Measurements from ENCODE around the gene DOCK2. TPM values are rescaled to one million over a fixed set of nuclear protein-coding genes. Genes with fewer than 3 reads are reported as not detected.

The DOCK2 gene
- total and polyA plus RNA-seq, 4 donors, result 1.6 to 53.7 (median 21.6) TPM

DNA sequence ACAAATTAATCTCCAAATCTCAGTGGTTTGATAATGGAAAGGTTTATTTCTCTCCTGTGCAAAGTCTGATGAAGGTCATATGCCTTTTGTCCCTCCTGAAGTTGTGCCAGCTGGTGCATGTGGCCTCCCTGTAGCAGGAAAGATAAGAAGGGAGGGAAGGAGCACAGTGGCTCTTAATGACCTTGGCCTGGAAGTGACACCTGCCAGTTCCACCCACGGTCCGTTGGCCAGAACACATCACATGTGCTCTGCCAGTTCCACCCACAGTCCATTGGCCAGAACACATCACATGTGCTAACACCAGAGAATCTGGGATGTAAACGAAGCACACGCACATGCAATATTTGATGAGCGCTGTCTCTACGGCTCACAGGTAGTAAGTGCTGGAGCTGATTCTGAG is 130.9 kb downstream of the DOCK2 start:
- Histone ChIP-seq H3K36me3 (ENCODE audit: control insufficient read depth in 1 of 2, insufficient read depth in 2 of 2, low read length in 1 of 2) (no peaks in the 10 kb centered on the region), H3K4me1 (ENCODE audit: control insufficient read depth in 1 of 2, insufficient read depth in 2 of 2, low read length in 2 of 2) (no peaks in the 10 kb centered on the region), H3K9me3 (ENCODE audit: control insufficient read depth, low read length) (peaks cover 1% of the 10 kb centered on the region), H3K27ac (ENCODE audit: low read depth in 1 of 2, low read length in 2 of 2) (no peak overlapping the region), H3K4me3 (ENCODE audit: low read length in 2 of 2) (no peak overlapping the region), H3K27me3 (ENCODE audit: control insufficient read depth in 1 of 2, insufficient read depth in 2 of 2, low read length in 1 of 2) (no peaks in the 10 kb centered on the region)
- 58 to 65% methylated on average over 6 of the region's 6 CpGs for WGBS, 2 donors
- ATAC-seq (ENCODE audit: low FRiP score) (no peak), DNase-seq (no peak)
- intact Hi-C loops (cut with DNase I), result no loop called here

DNA sequence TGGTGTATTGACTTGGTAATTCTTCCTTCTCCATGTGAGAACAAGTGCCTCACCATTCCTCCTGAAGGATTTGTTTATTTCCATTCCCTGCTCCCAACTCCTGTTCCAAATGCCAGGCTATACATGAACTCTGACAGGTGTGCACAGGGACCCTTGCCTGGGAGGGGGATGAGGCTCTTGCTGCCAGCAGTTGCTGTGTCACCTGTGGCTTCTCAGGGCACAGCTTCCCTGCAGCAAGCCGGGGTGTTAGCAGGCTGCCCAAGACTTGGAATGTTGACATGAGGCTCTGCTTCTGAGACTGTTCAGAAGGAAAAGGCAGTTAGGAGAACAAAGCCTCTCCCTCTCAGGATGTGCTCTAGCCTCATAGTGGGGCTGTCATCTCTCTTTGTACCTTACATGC is 131.3 kb downstream of the DOCK2 start:
- no peak for ATAC-seq (ENCODE audit: low FRiP score)
- 45 to 57% methylated on average over 1 of the region's 1 CpG for WGBS, 2 donors
- Histone ChIP-seq H3K9me3 (ENCODE audit: control insufficient read depth, low read length) (peaks cover 1% of the 10 kb centered on the region), H3K4me3 (ENCODE audit: low read length in 2 of 2) (no peak overlapping the region), H3K36me3 (ENCODE audit: control insufficient read depth in 1 of 2, insufficient read depth in 2 of 2, low read length in 1 of 2) (no peaks in the 10 kb centered on the region), H3K27ac (ENCODE audit: low read depth in 1 of 2, low read length in 2 of 2) (no peak overlapping the region), H3K27me3 (ENCODE audit: control insufficient read depth in 1 of 2, insufficient read depth in 2 of 2, low read length in 1 of 2) (no peaks in the 10 kb centered on the region), H3K4me1 (ENCODE audit: control insufficient read depth in 1 of 2, insufficient read depth in 2 of 2, low read length in 2 of 2) (no peaks in the 10 kb centered on the region)
- intact Hi-C loops (cut with DNase I), result no loop called here
- DNase-seq, result no peak

DNA sequence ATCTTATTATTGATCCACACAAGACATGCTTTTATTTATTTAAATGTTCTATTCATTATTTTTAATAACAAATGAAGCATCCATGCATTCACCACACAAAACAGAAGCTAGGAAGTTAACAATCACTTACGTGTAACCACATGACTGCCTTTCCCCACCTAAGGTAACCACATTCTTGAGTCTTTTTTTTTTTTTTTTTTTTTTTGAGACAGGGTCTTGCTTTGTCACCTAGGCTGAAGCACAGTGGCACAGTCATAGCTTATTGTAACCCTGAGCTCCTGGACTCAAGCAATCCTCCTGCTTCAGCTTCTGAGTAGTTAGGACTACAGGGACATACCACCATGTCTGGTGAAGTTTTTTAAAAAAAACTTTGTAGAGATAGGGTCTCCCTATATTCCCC is 133.0 kb downstream of the DOCK2 start:
- Histone ChIP-seq H3K27ac (ENCODE audit: low read depth in 1 of 2, low read length in 2 of 2) (no peak overlapping the region), H3K4me3 (ENCODE audit: low read length in 2 of 2) (no peak overlapping the region), H3K27me3 (ENCODE audit: control insufficient read depth in 1 of 2, insufficient read depth in 2 of 2, low read length in 1 of 2) (no peaks in the 10 kb centered on the region), H3K36me3 (ENCODE audit: control insufficient read depth in 1 of 2, insufficient read depth in 2 of 2, low read length in 1 of 2) (no peaks in the 10 kb centered on the region), H3K4me1 (ENCODE audit: control insufficient read depth in 1 of 2, insufficient read depth in 2 of 2, low read length in 2 of 2) (no peaks in the 10 kb centered on the region), H3K9me3 (ENCODE audit: control insufficient read depth, low read length) (peaks cover under 1% of the 10 kb centered on the region)
- intact Hi-C loops (cut with DNase I), result no loop called here
- WGBS, 2 donors, result 61 to 70% methylated on average over 1 of the region's 1 CpG
- DNase-seq, result no peak
- no peak for ATAC-seq (ENCODE audit: low FRiP score)

DNA sequence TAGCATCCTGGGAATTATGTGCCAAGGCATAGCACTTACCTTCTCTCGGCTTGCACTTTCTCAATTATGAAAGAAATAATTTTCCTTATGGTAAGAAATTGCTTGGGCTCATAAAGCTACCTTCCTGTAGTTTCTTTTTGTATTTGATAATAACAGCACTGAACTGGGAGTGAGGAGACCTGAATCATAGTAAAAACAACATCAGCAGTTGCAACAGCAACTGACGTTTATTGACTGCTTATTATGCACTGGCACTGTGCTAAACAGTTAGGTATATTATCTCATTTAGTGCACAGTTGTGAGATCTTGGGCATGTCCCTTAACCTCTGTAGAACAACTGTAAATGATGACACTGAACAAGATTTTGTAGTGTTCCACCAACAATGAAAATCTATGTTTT is 135.2 kb downstream of the DOCK2 start:
- ATAC-seq (ENCODE audit: low FRiP score), result no peak
- 72 to 76% methylated on average over 2 of the region's 2 CpGs for WGBS, 2 donors
- Histone ChIP-seq H3K27ac (ENCODE audit: low read depth in 1 of 2, low read length in 2 of 2) (no peak overlapping the region), H3K27me3 (ENCODE audit: control insufficient read depth in 1 of 2, insufficient read depth in 2 of 2, low read length in 1 of 2) (no peaks in the 10 kb centered on the region), H3K36me3 (ENCODE audit: control insufficient read depth in 1 of 2, insufficient read depth in 2 of 2, low read length in 1 of 2) (no peaks in the 10 kb centered on the region), H3K9me3 (ENCODE audit: control insufficient read depth, low read length) (peaks cover 3% of the 10 kb centered on the region), H3K4me1 (ENCODE audit: control insufficient read depth in 1 of 2, insufficient read depth in 2 of 2, low read length in 2 of 2) (no peaks in the 10 kb centered on the region), H3K4me3 (ENCODE audit: low read length in 2 of 2) (no peak overlapping the region)
- intact Hi-C loops (cut with DNase I), result no loop called here
- no peak for DNase-seq

DNA sequence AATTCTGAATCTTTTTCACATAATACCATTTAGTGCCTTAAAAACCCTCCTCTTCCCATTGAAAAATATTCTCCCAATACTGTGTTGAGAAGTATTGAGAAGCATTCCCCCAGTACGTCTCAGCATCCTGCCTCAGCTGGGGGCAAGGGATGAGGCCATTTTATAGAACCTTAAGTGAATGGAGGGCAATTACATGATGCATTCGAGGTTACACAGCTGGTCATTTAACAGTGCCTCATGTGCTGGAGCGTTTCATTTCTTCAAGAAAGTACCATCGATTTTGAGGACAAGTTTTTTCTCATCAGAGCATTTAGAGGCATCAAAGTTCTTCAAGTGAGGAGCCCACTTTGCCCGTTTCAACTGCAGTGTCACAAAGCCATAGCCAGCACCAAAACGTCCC is 135.6 kb downstream of the DOCK2 start:
- intact Hi-C loops (cut with DNase I), result no loop called here
- Histone ChIP-seq H3K27me3 (ENCODE audit: control insufficient read depth in 1 of 2, insufficient read depth in 2 of 2, low read length in 1 of 2) (no peaks in the 10 kb centered on the region), H3K4me3 (ENCODE audit: low read length in 2 of 2) (no peak overlapping the region), H3K9me3 (ENCODE audit: control insufficient read depth, low read length) (peaks cover 3% of the 10 kb centered on the region), H3K4me1 (ENCODE audit: control insufficient read depth in 1 of 2, insufficient read depth in 2 of 2, low read length in 2 of 2) (no peaks in the 10 kb centered on the region), H3K27ac (ENCODE audit: low read depth in 1 of 2, low read length in 2 of 2) (no peak overlapping the region), H3K36me3 (ENCODE audit: control insufficient read depth in 1 of 2, insufficient read depth in 2 of 2, low read length in 1 of 2) (no peaks in the 10 kb centered on the region)
- ATAC-seq (ENCODE audit: low FRiP score) (no peak), DNase-seq (no peak)
- WGBS, 2 donors, result 53 to 55% methylated on average over 6 of the region's 6 CpGs

DNA sequence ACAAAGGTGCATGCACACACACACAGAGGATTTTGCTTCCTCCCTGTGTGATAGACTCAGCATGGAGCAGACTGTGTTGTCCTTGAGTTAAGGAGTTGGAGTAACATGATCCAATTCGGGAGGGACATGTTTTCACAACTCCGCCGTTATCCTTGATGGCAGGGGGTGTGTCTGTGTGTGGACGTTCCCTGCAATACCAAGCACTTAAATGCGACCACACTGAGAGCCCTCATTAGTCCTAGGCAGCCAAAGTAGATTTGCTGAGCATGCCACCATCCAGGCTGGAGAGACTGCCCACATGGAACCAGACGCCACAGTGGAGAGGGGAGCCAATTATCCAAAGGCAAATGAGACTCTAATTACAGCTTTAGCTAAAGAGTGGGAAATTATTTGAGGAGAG is 140.1 kb downstream of the DOCK2 start:
- intact Hi-C loops (cut with DNase I), result no loop called here
- DNase-seq (no peak), ATAC-seq (ENCODE audit: low FRiP score) (no peak)
- Histone ChIP-seq H3K27me3 (ENCODE audit: control insufficient read depth in 1 of 2, insufficient read depth in 2 of 2, low read length in 1 of 2) (no peaks in the 10 kb centered on the region), H3K9me3 (ENCODE audit: control insufficient read depth, low read length) (peaks cover 5% of the 10 kb centered on the region), H3K4me3 (ENCODE audit: low read length in 2 of 2) (no peak overlapping the region), H3K36me3 (ENCODE audit: control insufficient read depth in 1 of 2, insufficient read depth in 2 of 2, low read length in 1 of 2) (no peaks in the 10 kb centered on the region), H3K27ac (ENCODE audit: low read depth in 1 of 2, low read length in 2 of 2) (no peak overlapping the region), H3K4me1 (ENCODE audit: control insufficient read depth in 1 of 2, insufficient read depth in 2 of 2, low read length in 2 of 2) (no peaks in the 10 kb centered on the region)
- WGBS, 2 donors, result 17 to 18% methylated on average over 6 of the region's 6 CpGs

DNA sequence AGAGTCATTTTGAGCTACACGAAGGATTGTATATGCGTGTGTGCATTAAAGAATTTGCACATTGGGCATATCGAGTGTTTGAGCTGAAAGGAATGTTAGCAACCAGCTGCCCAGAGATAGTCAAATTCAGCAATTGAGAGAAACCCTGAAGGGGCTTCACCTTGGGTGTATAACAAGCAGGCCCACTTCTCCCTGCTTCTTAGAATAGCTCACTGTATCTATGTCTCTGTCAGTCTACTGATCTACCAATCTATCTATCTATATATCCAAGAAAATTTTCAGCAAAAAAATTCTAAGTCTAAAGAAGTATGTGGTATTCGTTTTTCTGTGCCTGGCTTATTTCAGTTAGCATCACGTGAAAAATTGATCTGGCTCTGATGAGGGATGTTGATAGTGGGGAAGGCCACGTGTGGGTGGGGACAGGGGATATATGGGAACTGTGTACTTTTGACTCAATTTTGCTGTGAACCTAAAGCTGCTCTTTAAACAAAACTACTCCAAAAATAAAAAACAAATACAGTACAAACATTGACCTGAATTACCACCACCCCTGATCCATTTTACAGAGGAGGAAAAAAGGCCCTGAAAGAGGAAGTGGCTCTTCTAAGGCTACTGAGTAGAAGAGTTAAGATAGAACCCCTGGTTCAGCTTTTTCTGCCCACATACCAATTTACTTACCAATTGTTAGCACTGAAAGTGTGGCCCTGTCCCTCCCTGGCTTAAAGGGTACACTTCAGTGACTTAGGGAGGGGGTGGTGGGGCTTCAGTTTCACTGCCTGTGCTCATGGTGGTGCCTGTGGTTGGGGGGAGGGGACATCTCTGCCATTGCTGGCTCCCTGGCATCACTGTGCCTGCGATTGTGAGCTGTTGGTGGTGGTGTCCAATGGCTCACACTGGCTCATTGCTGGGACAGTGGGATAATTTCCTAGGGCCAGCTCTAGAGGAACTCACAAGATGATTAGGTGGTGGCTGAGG is 141.8 kb downstream of the DOCK2 start:
- H3K4me3 ChIP-seq (ENCODE audit: low read length in 2 of 2), result no peak overlapping the region
- no peaks in the 10 kb centered on the region for H3K36me3 ChIP-seq (ENCODE audit: control insufficient read depth in 1 of 2, insufficient read depth in 2 of 2, low read length in 1 of 2)
- H3K9me3 ChIP-seq (ENCODE audit: control insufficient read depth, low read length), result peaks cover 5% of the 10 kb centered on the region
- H3K27me3 ChIP-seq (ENCODE audit: control insufficient read depth in 1 of 2, insufficient read depth in 2 of 2, low read length in 1 of 2), result no peaks in the 10 kb centered on the region
- ATAC-seq (ENCODE audit: low FRiP score) (no peak), DNase-seq (no peak)
- intact Hi-C loops (cut with DNase I), result no loop called here
- H3K4me1 ChIP-seq (ENCODE audit: control insufficient read depth in 1 of 2, insufficient read depth in 2 of 2, low read length in 2 of 2), result no peaks in the 10 kb centered on the region
- H3K27ac ChIP-seq (ENCODE audit: low read depth in 1 of 2, low read length in 2 of 2), result no peak overlapping the region
- WGBS, 2 donors, result 50 to 51% methylated on average over 7 of the region's 7 CpGs

GRCh38 chr5:169781420-169782345 is 144.6 kb downstream of the DOCK2 start:
- no peak overlapping the region for H3K4me3 ChIP-seq (ENCODE audit: low read length in 2 of 2)
- ATAC-seq (ENCODE audit: low FRiP score), result no peak
- no peaks in the 10 kb centered on the region for H3K36me3 ChIP-seq (ENCODE audit: control insufficient read depth in 1 of 2, insufficient read depth in 2 of 2, low read length in 1 of 2)

More at GRCh38 chr5:169781420-169782345, 144.6 kb downstream of the DOCK2 start:
- intact Hi-C loops (cut with DNase I), result no loop called here
- H3K27me3 ChIP-seq (ENCODE audit: control insufficient read depth in 1 of 2, insufficient read depth in 2 of 2, low read length in 1 of 2), result no peaks in the 10 kb centered on the region
- WGBS, 2 donors, result 43 to 50% methylated on average over 6 of the region's 6 CpGs
- DNase-seq, result no peak
- peaks cover 4% of the 10 kb centered on the region for H3K9me3 ChIP-seq (ENCODE audit: control insufficient read depth, low read length)
- no peak overlapping the region for H3K27ac ChIP-seq (ENCODE audit: low read depth in 1 of 2, low read length in 2 of 2)
- no peaks in the 10 kb centered on the region for H3K4me1 ChIP-seq (ENCODE audit: control insufficient read depth in 1 of 2, insufficient read depth in 2 of 2, low read length in 2 of 2)
